PC-3 (cell line): ENCODE measurements around the gene SV2C. TPM values are rescaled to one million over a fixed set of nuclear protein-coding genes. Genes with fewer than 3 reads are reported as not detected.
A peak's percentile ranks its signal among the peaks of the same experiment; 100 is the strongest.

Experiments
- ATAC-seq: fragments of 200-7000 bp; cut with Tn5 transposase; 2 replicates; pipeline ENCODE4 v1.9.1; 2020; ENCODE audit warnings: mild to moderate bottlenecking, moderate library complexity
- BruUV-seq: library from RNA; stranded (reverse); fragments of 400-500 nt; replicated peaks from 2 replicates; lab custom pipeline; 2021; lab: Mats Ljungman, UMichigan
- CTCF ChIA-PET: fragments of 300-600 bp; sonication (Branson Sonifier 250); formaldehyde crosslinking; loops from one replicate; lab custom pipeline; 2022; ENCODE audit warnings: antibody characterized with exemption; lab: Charles Lee
- POLR2A ChIA-PET: fragments of 300-600 bp; sonication (Branson Sonifier 250); formaldehyde crosslinking; loops from one replicate; lab custom pipeline; 2022; ENCODE audit warnings: antibody characterized with exemption; ENCODE audit not compliant: unreplicated experiment; lab: Charles Lee
- DNase-seq: peaks from one replicate; pipeline ENCODE4 v3.0.0-alpha.2; 2015
- H2AFZ ChIP-seq: fragments of 300-600 bp; sonication (generic); 2 replicates; pipeline ENCODE4 v1.6.0; 2016; ENCODE audit warnings: antibody characterized with exemption, low read length
- H3F3A ChIP-seq: fragments of 300-600 bp; sonication (generic); one replicate; pipeline ENCODE4 v1.6.0; 2017; ENCODE audit warnings: antibody characterized with exemption, low read length, control low read depth, mild to moderate bottlenecking; ENCODE audit not compliant: unreplicated experiment
- H3K27ac ChIP-seq: fragments of 300-600 bp; sonication (generic); 2 replicates; pipeline ENCODE4 v1.5.1; 2016; ENCODE audit warnings: mild to moderate bottlenecking, low read length
- H3K27me3 ChIP-seq: fragments of 300-600 bp; sonication (generic); 2 replicates; pipeline ENCODE4 v1.6.1; 2016; ENCODE audit warnings: low read length, mixed read lengths
- H3K36me3 ChIP-seq: fragments of 300-600 bp; sonication (generic); 2 replicates; pipeline ENCODE4 v1.6.1; 2016; ENCODE audit warnings: low read depth, mixed run types, low read length, mixed read lengths
- H3K4me1 ChIP-seq: fragments of 300-600 bp; sonication (generic); 2 replicates; pipeline ENCODE4 v1.5.1; 2016; ENCODE audit warnings: low read length; ENCODE audit not compliant: insufficient read depth
- H3K4me2 ChIP-seq: fragments of 300-600 bp; sonication (generic); 2 replicates; pipeline ENCODE4 v1.6.0; 2016; ENCODE audit warnings: low read length
- H3K4me3 ChIP-seq: fragments of 300-600 bp; sonication (generic); 2 replicates; pipeline ENCODE4 v1.5.1; 2016; ENCODE audit warnings: mild to moderate bottlenecking, low read length, mixed read lengths
- H3K79me2 ChIP-seq: fragments of 300-600 bp; sonication (generic); 2 replicates; pipeline ENCODE4 v1.6.1; 2017; ENCODE audit warnings: low read length, mixed read lengths
- H3K9ac ChIP-seq: fragments of 300-600 bp; sonication (generic); 2 replicates; pipeline ENCODE4 v1.6.0; 2016; ENCODE audit warnings: mild to moderate bottlenecking, low read length
- H3K9me2 ChIP-seq: fragments of 300-600 bp; sonication (generic); replicated peaks from 2 replicates; pipeline ENCODE4 v1.6.1; 2016; ENCODE audit warnings: mixed run types, low read length, mixed read lengths
- H3K9me3 ChIP-seq: fragments of 300-600 bp; sonication (generic); 2 replicates; pipeline ENCODE4 v1.6.1; 2016; ENCODE audit warnings: low read length, mixed read lengths
- H4K20me1 ChIP-seq: fragments of 300-600 bp; sonication (generic); 2 replicates; pipeline ENCODE4 v1.6.1; 2016; ENCODE audit warnings: low read length, mixed read lengths
- CTCF ChIP-seq: fragments of 300-600 bp; sonication (generic); conservative IDR thresholded peaks from 2 replicates; pipeline ENCODE4 v1.5.1; 2017; ENCODE audit warnings: antibody characterized with exemption, low read depth, mild to moderate bottlenecking, low read length
- EZH2 ChIP-seq: fragments of 300-600 bp; sonication (generic); IDR thresholded peaks from one replicate; pipeline ENCODE4 v1.6.1; 2017; ENCODE audit warnings: antibody characterized with exemption, mild to moderate bottlenecking, low read length; ENCODE audit not compliant: unreplicated experiment
- EZH2phosphoT487 ChIP-seq: fragments of 300-600 bp; sonication (generic); IDR thresholded peaks from 2 replicates; pipeline ENCODE4 v1.6.1; 2018; ENCODE audit warnings: mild to moderate bottlenecking, antibody characterized with exemption, low read length, borderline replicate concordance
- intact Hi-C: fragments of 100-400 bp; cut with micrococcal nuclease; formaldehyde crosslinking; loops from 2 replicates; pipeline ENCODE4 v1.9.0; 2023
- total RNA-seq: library from RNA; depleted of rRNA; stranded (reverse); fragments of >200 nt; gene quantifications from 2 replicates; pipeline ENCODE4 v1.2.3, GENCODE V29; 2014

The SV2C gene
- total RNA-seq, 1 experiment from 2014 or later: not detected

DNA sequence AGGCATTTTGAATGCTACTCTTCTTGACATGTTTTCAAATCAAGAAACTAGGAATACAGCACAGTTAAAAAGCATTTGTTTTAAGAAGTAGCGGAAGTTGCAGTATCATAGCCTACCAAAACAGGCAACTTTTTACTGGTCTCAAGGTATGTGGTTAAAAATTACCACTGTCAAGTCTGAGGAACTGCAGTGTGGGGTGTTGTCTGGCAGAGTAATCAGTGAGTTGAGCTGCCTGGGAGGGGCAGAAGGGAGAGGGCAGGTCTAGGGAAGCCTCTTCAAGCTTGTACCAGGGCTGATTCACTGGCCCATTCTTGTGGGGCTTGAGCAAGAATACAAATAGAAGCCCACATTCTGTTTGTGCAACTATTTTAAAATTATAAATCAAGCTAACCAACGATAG, 42.4 kb upstream of the SV2C start:
- Histone ChIP-seq H3K4me2 (no peak overlapping the region), H2AFZ (no peak overlapping the region), H3K79me2 (no peaks in the 10 kb centered on the region), H3K4me1 (no peaks in the 10 kb centered on the region), H3K27me3 (no peaks in the 10 kb centered on the region), H4K20me1 (no peaks in the 10 kb centered on the region), H3K4me3 (no peak overlapping the region), H3K9ac (no peak overlapping the region), H3F3A (no peaks in the 10 kb centered on the region), H3K36me3 (no peaks in the 10 kb centered on the region), H3K9me3 (no peaks in the 10 kb centered on the region), H3K27ac (no peak overlapping the region), H3K9me2 (no peaks in the 10 kb centered on the region)
- ChIA-PET CTCF (no interaction called here), POLR2A (no interaction called here)
- BruUV-seq: no TSS peak
- DNase-seq (no peak), ATAC-seq (no peak)
- no peak for TF ChIP-seq EZH2phosphoT487
- no peak for TF ChIP-seq EZH2
- TF ChIP-seq CTCF: no peak
- intact Hi-C loops: no loop called here

- H3K4me2 ChIP-seq: no peak overlapping the region
- no peaks in the 10 kb centered on the region for H3F3A ChIP-seq
- ChIA-PET CTCF (no interaction called here), POLR2A (no interaction called here)
- no peak overlapping the region for H3K4me3 ChIP-seq
- H3K27me3 ChIP-seq: no peaks in the 10 kb centered on the region
- no peak overlapping the region for H3K27ac ChIP-seq
- no peak overlapping the region for H3K9ac ChIP-seq
- H2AFZ ChIP-seq: no peak overlapping the region
- no peaks in the 10 kb centered on the region for H3K4me1 ChIP-seq
- intact Hi-C loops: no loop called here
- no TSS peak for BruUV-seq
- H3K79me2 ChIP-seq: no peaks in the 10 kb centered on the region
- H3K9me2 ChIP-seq: no peaks in the 10 kb centered on the region
- H4K20me1 ChIP-seq: no peaks in the 10 kb centered on the region
- DNase-seq (peak; percentile 6), ATAC-seq (no peak)
- TF ChIP-seq EZH2 (no peak), CTCF (no peak), EZH2phosphoT487 (no peak)
- H3K36me3 ChIP-seq: no peaks in the 10 kb centered on the region
- no peaks in the 10 kb centered on the region for H3K9me3 ChIP-seq
Observed at GRCh38 chr5:76041863-76042262, 41.3 kb upstream of the SV2C start.

DNA sequence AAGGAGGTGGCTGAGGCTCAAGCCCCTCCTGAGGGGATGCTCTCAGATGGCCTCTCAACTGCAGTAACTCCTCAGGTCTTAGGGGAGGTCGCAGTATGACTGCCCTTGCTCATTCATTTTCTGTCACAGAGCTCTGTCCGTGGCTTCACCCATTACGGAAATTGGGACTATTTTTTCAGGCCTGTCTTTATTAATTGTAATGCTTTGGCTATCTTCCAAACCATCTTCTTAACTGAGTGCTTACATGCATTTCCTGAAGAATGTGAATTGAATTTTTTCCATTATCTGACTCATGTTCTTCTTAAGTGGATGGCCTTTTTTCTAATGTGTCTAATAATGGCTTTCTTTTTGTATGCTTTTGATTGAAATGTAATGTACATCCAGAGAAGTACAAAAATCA, 36.4 kb upstream of the SV2C start:
- no peak overlapping the region for H3K4me2 ChIP-seq
- CTCF ChIA-PET: no interaction called here

More for the DNA sequence above, 36.4 kb upstream of the SV2C start:
- Histone ChIP-seq H3K27ac (no peak overlapping the region), H2AFZ (no peak overlapping the region), H3K79me2 (no peaks in the 10 kb centered on the region), H3K9me2 (no peaks in the 10 kb centered on the region), H4K20me1 (no peaks in the 10 kb centered on the region), H3K4me1 (no peaks in the 10 kb centered on the region), H3K36me3 (no peaks in the 10 kb centered on the region), H3K4me3 (no peak overlapping the region), H3F3A (no peaks in the 10 kb centered on the region), H3K9me3 (no peaks in the 10 kb centered on the region), H3K27me3 (no peaks in the 10 kb centered on the region), H3K9ac (no peak overlapping the region)
- no peak for DNase-seq
- no peak for ATAC-seq
- intact Hi-C loops: no loop called here
- no peak for TF ChIP-seq EZH2
- TF ChIP-seq CTCF: no peak
- no peak for TF ChIP-seq EZH2phosphoT487
- POLR2A ChIA-PET: no interaction called here
- no TSS peak for BruUV-seq
